Gastrocnemius medialis (tissue), 4 donors: ENCODE measurements around the gene AQP6. TPM values are rescaled to one million over a fixed set of nuclear protein-coding genes. Genes with fewer than 3 reads are reported as not detected.

Source experiments
- ATAC-seq, 2 donors: fragments of 150-250 bp; one replicate each; pipeline ENCODE4 v1.9.1; 2016
- DNase-seq, 2 donors: peaks; one replicate each; pipeline ENCODE4 v3.0.0-alpha.2; 2019
- H3K27ac ChIP-seq, 4 donors: fragments of 200-600 bp; sonication (generic); 1 replicate in 1 of 4; 2 replicates in 3 of 4; pipeline ENCODE4 v1.5.1; 2016 to 2018; ENCODE audit warnings: mild to moderate bottlenecking in 2 of 4, moderate library complexity in 1 of 4
- H3K27me3 ChIP-seq, 3 donors: fragments of 200-600 bp; sonication (generic) in 2 of 3; 1 replicate in 1 of 3; 2 replicates in 2 of 3; pipeline versions ENCODE4 v1.5.1 to v1.6.0; 2016 to 2019; ENCODE audit warnings: mild to moderate bottlenecking in 1 of 3, moderate library complexity in 1 of 3
- H3K36me3 ChIP-seq, 2 donors: fragments of 200-600 bp; sonication (generic) in 1 of 2; one replicate each; pipeline ENCODE4 v1.5.1; 2017 to 2018
- H3K4me1 ChIP-seq, 2 donors: fragments of 200-600 bp; sonication (generic) in 1 of 2; one replicate each; pipeline ENCODE4 v1.5.1; 2016 to 2017; ENCODE audit warnings: mild to moderate bottlenecking in 2 of 2
- H3K4me3 ChIP-seq, 4 donors: fragments of 200-600 bp; sonication (generic) in 3 of 4; 1 replicate in 1 of 4; 2 replicates in 3 of 4; pipeline ENCODE4 v1.5.1; 2016 to 2019; ENCODE audit warnings: mild to moderate bottlenecking in 2 of 4
- H3K9me3 ChIP-seq, 3 donors: fragments of 200-600 bp; sonication (generic) in 2 of 3; 1 replicate in 1 of 3; 2 replicates in 2 of 3; pipeline ENCODE4 v1.5.1; 2016 to 2019
- CTCF ChIP-seq, 5 experiments: fragments of 450-650 bp in 3 of 5; fragments of 200-600 bp in 2 of 5; sonication (generic) in 2 of 5; IDR thresholded peaks in 4 of 5; conservative IDR thresholded peaks in 1 of 5; 1 replicate in 4 of 5; 2 replicates in 1 of 5; pipeline ENCODE4 v1.5.1; 2016 to 2019; ENCODE audit warnings: antibody characterized with exemption in 5 of 5, mild to moderate bottlenecking in 3 of 5, moderate library complexity in 3 of 5
- POLR2A ChIP-seq, 2 donors: fragments of 450-650 bp; IDR thresholded peaks; one replicate each; pipeline ENCODE4 v1.6.1; 2017; ENCODE audit warnings: antibody characterized with exemption in 2 of 2, mild to moderate bottlenecking in 2 of 2, moderate library complexity in 2 of 2
- in situ Hi-C, 4 donors: fragments of 200-750 bp; cut with MboI; loops; one replicate each; pipeline versions ENCODE4 v1.15.0 to v1.8.0; 2017; ENCODE audit warnings: low sequenced_read_pairs in 4 of 4
- intact Hi-C: fragments of 100-400 bp; cut with DNase I; formaldehyde crosslinking; loops from one replicate; pipeline ENCODE4 v1.15.1; 2023; ENCODE audit warnings: low total_unique reads
- total RNA-seq, 4 donors: library from RNA; depleted of rRNA; stranded (reverse); fragments of >200 nt; gene quantifications; one replicate each; pipeline versions ENCODE4 v1.1.0 to v1.2.3, GENCODE V29; 2016

Gene AQP6
- total RNA-seq: not detected

GRCh38 chr12:49972641-49973360 lies at the start of gene AQP6:
Gene AQP6 (plus strand): TSS chr12:49972947. CDS start chr12:49973174, 227 bp downstream.
- Histone ChIP-seq H3K4me3 (no peak within 1 kb of the TSS), H3K4me1 (no peaks in the 10 kb centered on the region), H3K27me3 (peaks cover 4 to 17% (median 5%) of the 10 kb centered on the region in 3 donors), H3K9me3 (no peaks in the 10 kb centered on the region), H3K36me3 (no peaks in the 10 kb centered on the region), H3K27ac (no peak within 1 kb of the TSS)
- intact Hi-C loops (no loop called here), in situ Hi-C loops (loop anchor here in 3 of 4 donors (5.0 kb wide), 3 partner anchors 80 to 94 kb away; partner anchors contain the start of gene ASIC1 (in 1 of the 3))
- DNase-seq (no peak), ATAC-seq (no peak)
- TF ChIP-seq CTCF (IDR thresholded peaks at IDR 0.05 in 4 of 5, conservative IDR thresholded peaks at IDR 0.05 in 1 of 5) (no peak), POLR2A (IDR thresholded peaks at IDR 0.05) (no peak)

- Histone ChIP-seq H3K27me3 (no peaks in the 10 kb centered on the region), H3K36me3 (no peaks in the 10 kb centered on the region), H3K4me1 (no peaks in the 10 kb centered on the region), H3K9me3 (no peaks in the 10 kb centered on the region), H3K4me3 (no peak overlapping the region), H3K27ac (no peak overlapping the region)
- ATAC-seq (no peak), DNase-seq (no peak)
- intact Hi-C loops: no loop called here
- no peak for TF ChIP-seq POLR2A (IDR thresholded peaks at IDR 0.05)
- no peak for TF ChIP-seq CTCF (IDR thresholded peaks at IDR 0.05 in 4 of 5, conservative IDR thresholded peaks at IDR 0.05 in 1 of 5)
- in situ Hi-C loops: no loop called here
Measured at GRCh38 chr12:49923035-49923644, 49.6 kb upstream of the AQP6 start.

- no peak for DNase-seq
- TF ChIP-seq CTCF (IDR thresholded peaks at IDR 0.05 in 4 of 5, conservative IDR thresholded peaks at IDR 0.05 in 1 of 5) (no peak), POLR2A (IDR thresholded peaks at IDR 0.05) (no peak)
- ATAC-seq: no peak
- no peaks in the 10 kb centered on the region for H3K9me3 ChIP-seq
- H3K27ac ChIP-seq: no peak overlapping the region
- in situ Hi-C loops: no loop called here
- no peak overlapping the region for H3K4me3 ChIP-seq
- no peaks in the 10 kb centered on the region for H3K36me3 ChIP-seq
- H3K4me1 ChIP-seq: no peaks in the 10 kb centered on the region
- no peaks in the 10 kb centered on the region for H3K27me3 ChIP-seq
- intact Hi-C loops: no loop called here
Measured at GRCh38 chr12:49923880-49924556, 48.7 kb upstream of the AQP6 start.

GRCh38 chr12:49924628-49925246 lies 48.0 kb upstream of the AQP6 start:
- no peaks in the 10 kb centered on the region for H3K27me3 ChIP-seq
- in situ Hi-C loops (no loop called here), intact Hi-C loops (no loop called here)
- no peaks in the 10 kb centered on the region for H3K9me3 ChIP-seq
- ATAC-seq (no peak), DNase-seq (no peak)
- TF ChIP-seq CTCF (IDR thresholded peaks at IDR 0.05 in 4 of 5, conservative IDR thresholded peaks at IDR 0.05 in 1 of 5): no peak
- no peak for TF ChIP-seq POLR2A (IDR thresholded peaks at IDR 0.05)
- H3K4me1 ChIP-seq: no peaks in the 10 kb centered on the region
- H3K36me3 ChIP-seq: no peaks in the 10 kb centered on the region
- no peak overlapping the region for H3K4me3 ChIP-seq
- no peak overlapping the region for H3K27ac ChIP-seq
